H1 (cell line): ENCODE measurements around the gene RAPGEF1. TPM values are rescaled to one million over a fixed set of nuclear protein-coding genes. Genes with fewer than 3 reads are reported as not detected.

Experiments
- CTCF ChIA-PET: fragments of 300-600 bp; sonication (Branson Sonifier 250); formaldehyde crosslinking; loops from one replicate; lab custom pipeline; 2021; ENCODE audit not compliant: partially characterized antibody; lab: Charles Lee
- POLR2A ChIA-PET: fragments of 300-600 bp; sonication (Branson Sonifier 250); formaldehyde crosslinking; loops from one replicate; lab custom pipeline; 2021; ENCODE audit warnings: inconsistent platforms; ENCODE audit not compliant: partially characterized antibody; lab: Charles Lee
- DNase-seq, 2 experiments: peaks; one replicate each; pipeline versions ENCODE4 v3.0.0 to v3.0.0-alpha.2; 2010 to 2022; ENCODE audit warnings: low spot score in 2 of 2, low read depth in 1 of 2, mixed read lengths in 1 of 2
- FAIRE-seq: peaks from 2 replicates; lab custom pipeline; 2011; peaks lifted over from hg19 to GRCh38; lab: Jason Lieb, UNC
- H2AFZ ChIP-seq: 2 replicates; pipeline ENCODE4 v1.8.1; 2012; ENCODE audit warnings: low read length, inconsistent platforms
- H2AK5ac ChIP-seq: 2 replicates; pipeline ENCODE4 v1.6.1; 2013; ENCODE audit warnings: low read depth, low read length
- H2BK120ac ChIP-seq: replicated peaks from 2 replicates; pipeline ENCODE3; 2013; ENCODE audit warnings: low read depth, low read length, inconsistent platforms
- H2BK12ac ChIP-seq: 2 replicates; pipeline ENCODE4 v1.6.1; 2013; ENCODE audit warnings: low read depth, low read length
- H2BK15ac ChIP-seq: 2 replicates; pipeline ENCODE4 v1.6.1; 2013; ENCODE audit warnings: low read length
- H2BK20ac ChIP-seq: 2 replicates; pipeline ENCODE4 v1.6.1; 2013; ENCODE audit warnings: low read length
- H2BK5ac ChIP-seq: 2 replicates; pipeline ENCODE4 v1.6.1; 2013; ENCODE audit warnings: low read depth, low read length
- H3K14ac ChIP-seq: 2 replicates; pipeline ENCODE4 v1.6.1; 2013; ENCODE audit warnings: inconsistent platforms; ENCODE audit not compliant: insufficient read length
- H3K18ac ChIP-seq: 2 replicates; pipeline ENCODE4 v1.6.1; 2013; ENCODE audit warnings: low read length; ENCODE audit errors: extremely low read depth
- H3K23ac ChIP-seq: 2 replicates; pipeline ENCODE4 v1.6.1; 2013; ENCODE audit warnings: inconsistent platforms; ENCODE audit not compliant: insufficient read length
- H3K23me2 ChIP-seq: 2 replicates; pipeline ENCODE4 v1.6.1; 2013; ENCODE audit warnings: low read depth, low read length
- H3K27ac ChIP-seq: 2 replicates; pipeline ENCODE4 v1.6.1; 2011; ENCODE audit warnings: low read depth, low read length, inconsistent platforms
- H3K27me3 ChIP-seq, 4 experiments: replicated peaks in 1 of 4; 1 replicate in 1 of 4; 2 replicates in 3 of 4; pipeline versions ENCODE4 v1.6.1 to v1.8.1; 2011 to 2013; ENCODE audit warnings: low read length in 3 of 4, mild to moderate bottlenecking in 3 of 4, inconsistent platforms in 2 of 4, mixed read lengths in 2 of 4, moderate library complexity in 1 of 4; ENCODE audit not compliant: control insufficient read depth in 3 of 4, insufficient read depth in 3 of 4; ENCODE audit errors: extremely low read depth in 1 of 4
- H3K36me3 ChIP-seq, 4 experiments: 2 replicates each; pipeline versions ENCODE4 v1.6.1 to v1.8.1; 2011 to 2013; ENCODE audit warnings: mild to moderate bottlenecking in 4 of 4, low read length in 3 of 4, moderate library complexity in 2 of 4, control low read depth in 1 of 4, inconsistent platforms in 1 of 4; ENCODE audit not compliant: insufficient read depth in 4 of 4, control insufficient read depth in 2 of 4
- H3K4ac ChIP-seq: replicated peaks from 2 replicates; pipeline ENCODE3; 2013; ENCODE audit warnings: low read length, low read depth, mixed read lengths, inconsistent platforms; ENCODE audit not compliant: insufficient read length
- H3K4me1 ChIP-seq, 4 experiments: replicated peaks in 1 of 4; 1 replicate in 1 of 4; 2 replicates in 3 of 4; pipeline versions ENCODE4 v1.6.1 to v1.8.1; 2011 to 2013; ENCODE audit warnings: low read length in 3 of 4, inconsistent platforms in 2 of 4, mixed read lengths in 1 of 4; ENCODE audit not compliant: insufficient read depth in 4 of 4, control insufficient read depth in 3 of 4
- H3K4me2 ChIP-seq, 2 experiments: 2 replicates each; pipeline versions ENCODE4 v1.6.1 to v1.8.1; 2011 to 2013; ENCODE audit warnings: low read depth in 2 of 2, low read length in 2 of 2, control low read depth in 1 of 2, inconsistent platforms in 1 of 2, mild to moderate bottlenecking in 1 of 2; ENCODE audit not compliant: insufficient read depth in 1 of 2
- H3K4me3 ChIP-seq, 4 experiments: fragments of 200-600, 300-600 bp in 1 of 4; sonication (generic), shearing (Covaris generic), sonication (Bioruptor Twin) in 1 of 4; 2 replicates each; pipeline versions ENCODE4 v1.5.1 to v1.8.1; 2011 to 2016; ENCODE audit warnings: low read length in 4 of 4, low read depth in 3 of 4, control low read depth in 2 of 4, inconsistent platforms in 2 of 4, mild to moderate bottlenecking in 2 of 4, mixed read lengths in 1 of 4, moderate library complexity in 1 of 4; ENCODE audit not compliant: insufficient read depth in 2 of 4; ENCODE audit errors: extremely low read depth in 1 of 4
- H3K56ac ChIP-seq: replicated peaks from 2 replicates; pipeline ENCODE3; 2013; ENCODE audit warnings: low read depth, mild to moderate bottlenecking, mixed read lengths, low read length, inconsistent platforms; ENCODE audit not compliant: insufficient read length
- H3K79me1 ChIP-seq: 2 replicates; pipeline ENCODE4 v1.6.1; 2013; ENCODE audit warnings: low read depth, low read length, control low read depth
- H3K79me2 ChIP-seq, 2 experiments: 2 replicates each; pipeline versions ENCODE4 v1.6.1 to v1.8.1; 2012 to 2013; ENCODE audit warnings: low read length in 2 of 2, mild to moderate bottlenecking in 2 of 2, inconsistent platforms in 1 of 2; ENCODE audit not compliant: insufficient read depth in 2 of 2, control insufficient read depth in 1 of 2
- H3K9ac ChIP-seq, 4 experiments: replicated peaks in 1 of 4; 1 replicate in 1 of 4; 2 replicates in 3 of 4; pipeline versions ENCODE4 v1.6.1 to v1.8.1; 2011 to 2013; ENCODE audit warnings: low read depth in 3 of 4, low read length in 3 of 4, control low read depth in 2 of 4, mild to moderate bottlenecking in 2 of 4, moderate library complexity in 2 of 4, inconsistent platforms in 1 of 4; ENCODE audit errors: extremely low read depth in 1 of 4
- H3K9me3 ChIP-seq, 2 experiments: 2 replicates each; pipeline versions ENCODE4 v1.6.1 to v1.8.1; 2012 to 2013; ENCODE audit warnings: mild to moderate bottlenecking in 2 of 2, moderate library complexity in 2 of 2, control low read depth in 1 of 2, inconsistent platforms in 1 of 2, low read depth in 1 of 2, low read length in 1 of 2, mixed read lengths in 1 of 2; ENCODE audit not compliant: insufficient read depth in 2 of 2
- H4K20me1 ChIP-seq, 2 experiments: replicated peaks in 1 of 2; 2 replicates each; pipeline versions ENCODE3 to v1.8.1; 2011 to 2013; ENCODE audit warnings: inconsistent platforms in 2 of 2, low read length in 2 of 2, mild to moderate bottlenecking in 1 of 2; ENCODE audit not compliant: insufficient read depth in 2 of 2, control insufficient read depth in 1 of 2
- H4K5ac ChIP-seq: 2 replicates; pipeline ENCODE4 v1.6.1; 2013; ENCODE audit warnings: low read length, low read depth, mixed read lengths, inconsistent platforms; ENCODE audit not compliant: insufficient read length
- H4K8ac ChIP-seq: 2 replicates; pipeline ENCODE4 v1.8.0; 2013; ENCODE audit warnings: mild to moderate bottlenecking, moderate library complexity, low read length, inconsistent platforms; ENCODE audit not compliant: insufficient read depth; ENCODE audit errors: extremely low read depth
- H4K91ac ChIP-seq: replicated peaks from 2 replicates; pipeline ENCODE3; 2013; ENCODE audit warnings: low read length, mixed read lengths, inconsistent platforms; ENCODE audit not compliant: insufficient read length
- WGBS, 2 experiments: shearing (Covaris generic) in 1 of 2; methylation state at CpG; one replicate each; pipeline versions ENCODE4 v1.1.6 to v1.1.7; 2013 to 2015; ENCODE audit warnings: low lambda C conversion rate in 2 of 2, mixed read lengths in 2 of 2, inconsistent platforms in 1 of 2, low coverage in 1 of 2, missing lambda C conversion rate in 1 of 2; ENCODE audit not compliant: insufficient replicate concordance in 2 of 2, insufficient coverage in 1 of 2, insufficient read length in 1 of 2; ENCODE audit errors: extremely low coverage in 1 of 2, missing lambda C conversion rate in 1 of 2; 5-methylcytosine and 5-hydroxymethylcytosine counted together
- polyA plus RNA-seq, 7 experiments: library from polyadenylated mRNA; depleted of rRNA in 3 of 7; stranded (reverse) in 5 of 7; unstranded in 2 of 7; fragments of >200 nt in 5 of 7; fragments of 200-250 nt in 2 of 7; gene quantifications; 1 replicate in 5 of 7; 2 replicates in 1 of 7; 4 replicates in 1 of 7; pipeline versions ENCODE4 v1.2.1 to v1.2.3, GENCODE V29; 2011 to 2013; ENCODE audit warnings: missing spikeins in 2 of 7, mixed read lengths in 2 of 7
- total RNA-seq: library from RNA; stranded (reverse); fragmentation: NEBNext Ultra II Directional; extraction: Animal tissue kit (Norgen Biotek cat#: 25700); gene quantifications from 2 replicates; pipeline ENCODE4 v1.2.1, GENCODE V29; 2021

RAPGEF1 gene
- total and polyA plus RNA-seq, 2 of the 8 experiments (the other 6 are each of a cell fraction or from before 2014, with no cell fraction given), result 29.7 to 78.9 TPM

DNA sequence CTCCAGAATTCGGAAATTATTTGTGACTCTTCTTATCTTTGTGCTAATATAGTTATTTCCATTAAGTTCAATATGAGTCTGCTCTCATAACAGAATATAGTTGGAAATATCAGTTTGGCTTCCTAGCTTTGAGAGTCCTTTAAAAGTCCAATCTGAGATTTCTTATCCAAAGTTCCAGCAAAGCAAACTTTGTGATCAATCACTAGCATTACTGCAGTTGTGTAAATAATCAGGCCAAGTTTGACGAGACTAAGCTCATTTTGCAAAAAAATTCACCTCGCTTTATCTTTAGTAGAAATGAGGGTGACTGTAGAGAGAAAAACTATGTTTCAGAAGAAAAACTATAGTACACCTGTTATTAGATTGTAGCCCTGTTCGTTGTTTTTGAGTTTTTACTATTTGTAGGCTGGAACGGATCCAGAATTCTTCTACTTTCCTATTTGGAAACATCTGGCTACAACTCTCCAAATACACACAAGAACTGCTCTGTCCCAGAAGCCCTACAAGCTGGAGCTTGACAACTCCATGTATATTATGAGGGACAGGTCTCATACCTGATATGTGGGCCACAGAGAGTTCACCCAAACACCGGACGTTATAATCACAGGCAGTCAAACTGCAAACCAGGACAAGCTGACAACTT is 47.8 kb downstream of the RAPGEF1 start:
- Histone ChIP-seq H3K9ac (no peak overlapping the region), H3K27ac (no peak overlapping the region), H2BK20ac (no peak overlapping the region), H3K14ac (no peak overlapping the region), H3K36me3 (no peaks in the 10 kb centered on the region), H3K27me3 (no peaks in the 10 kb centered on the region), H4K8ac (no peak overlapping the region), H3K79me2 (peaks cover 3 to 65% of the 10 kb centered on the region in 2 experiments; a peak in 3 of 4 replicates), H3K56ac (no peak overlapping the region), H4K91ac (no peak overlapping the region), H3K23ac (no peak overlapping the region), H2BK15ac (no peak overlapping the region), H2AFZ (no peak overlapping the region), H4K20me1 (peaks cover 0 to 4% of the 10 kb centered on the region in 2 experiments), H3K4ac (no peak overlapping the region), H3K4me3 (no peak overlapping the region), H2BK5ac (no peak overlapping the region), H3K9me3 (no peaks in the 10 kb centered on the region), H3K4me2 (no peak overlapping the region), H3K79me1 (peaks cover 3% of the 10 kb centered on the region), H2AK5ac (no peak overlapping the region), H2BK120ac (no peak overlapping the region), H3K4me1 (peaks cover 11 to 25% (median 23%) of the 10 kb centered on the region in 4 experiments), H4K5ac (no peak overlapping the region), H3K23me2 (no peaks in the 10 kb centered on the region), H2BK12ac (0 out of 2 replicates have a peak overlapping the region, but pooled peaks have one; percentile 28), H3K18ac (no peak overlapping the region)
- CTCF ChIA-PET, result interaction anchor here (0.6 kb wide), 1 partner anchor 1050 kb away, joined by 3 read pairs; no protein-coding TSS in a partner anchor
- POLR2A ChIA-PET, result interaction anchor here (0.8 kb wide), 1 partner anchor 10 kb away, joined by 3 read pairs; no protein-coding TSS in a partner anchor
- WGBS, 2 experiments, result 94% methylated on average over 7 of the region's 7 CpGs; no CpG with 5 or more reads in 1 of the 2 experiments
- DNase-seq, result no peak
- no peak for FAIRE-seq
